GM10847 (cell line): Measurements from ENCODE around the gene COL1A1.

Experiments
- POLR2A ChIP-seq: IDR thresholded peaks from 2 replicates; pipeline ENCODE4 v1.6.1; 2011; ENCODE audit not compliant: insufficient read length; ENCODE audit errors: extremely low read depth

Gene COL1A1

GRCh38 chr17:50196036-50196435 lies 5.4 kb downstream of the COL1A1 start:
- TF ChIP-seq POLR2A: no peak

DNA sequence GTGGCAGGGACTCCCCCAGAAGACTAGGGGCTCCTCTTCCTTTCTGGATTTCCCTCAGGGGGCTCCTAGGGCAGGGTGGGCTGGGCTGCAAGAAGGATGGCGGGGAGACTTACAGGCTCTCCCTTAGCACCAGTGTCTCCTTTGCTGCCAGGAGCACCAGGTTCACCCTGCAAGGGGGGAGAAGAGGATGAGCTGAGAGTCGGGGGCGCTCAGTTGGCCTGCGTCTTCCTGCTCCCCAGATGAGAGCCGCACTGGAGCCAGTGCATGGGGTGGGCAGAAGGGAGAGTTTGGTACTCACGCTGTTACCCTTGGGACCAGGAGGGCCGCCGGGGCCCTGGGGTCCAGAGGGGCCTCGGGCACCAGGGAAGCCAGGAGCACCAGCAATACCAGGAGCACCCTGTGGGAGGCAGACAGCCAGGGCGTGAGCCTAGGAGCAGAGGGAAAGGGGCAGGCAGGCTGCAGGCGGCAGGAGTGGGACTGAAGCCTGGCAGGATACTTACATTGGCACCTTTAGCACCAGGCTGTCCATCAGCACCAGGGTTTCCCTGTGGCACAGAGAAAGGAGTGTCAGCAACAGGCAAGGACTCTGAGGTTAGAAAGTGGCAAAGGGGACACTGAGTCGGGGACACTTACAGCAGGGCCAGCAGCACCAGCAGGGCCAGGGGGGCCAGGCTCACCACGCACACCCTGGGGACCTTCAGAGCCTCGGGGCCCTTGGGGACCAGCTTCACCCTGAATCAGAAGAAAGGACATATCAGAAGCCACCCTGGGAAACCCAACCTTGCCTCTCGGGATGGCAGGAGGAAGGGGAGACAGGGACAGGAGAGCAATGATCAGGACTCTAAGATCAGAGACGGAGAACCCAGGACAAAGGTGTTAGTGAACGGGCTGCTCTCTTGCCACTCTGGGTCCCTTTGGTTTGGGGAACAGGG lies 6.2 kb downstream of the COL1A1 start:
- TF ChIP-seq POLR2A: no peak

GRCh38 chr17:50194140-50194933 lies 7.1 kb downstream of the COL1A1 start:
- no peak for TF ChIP-seq POLR2A

DNA sequence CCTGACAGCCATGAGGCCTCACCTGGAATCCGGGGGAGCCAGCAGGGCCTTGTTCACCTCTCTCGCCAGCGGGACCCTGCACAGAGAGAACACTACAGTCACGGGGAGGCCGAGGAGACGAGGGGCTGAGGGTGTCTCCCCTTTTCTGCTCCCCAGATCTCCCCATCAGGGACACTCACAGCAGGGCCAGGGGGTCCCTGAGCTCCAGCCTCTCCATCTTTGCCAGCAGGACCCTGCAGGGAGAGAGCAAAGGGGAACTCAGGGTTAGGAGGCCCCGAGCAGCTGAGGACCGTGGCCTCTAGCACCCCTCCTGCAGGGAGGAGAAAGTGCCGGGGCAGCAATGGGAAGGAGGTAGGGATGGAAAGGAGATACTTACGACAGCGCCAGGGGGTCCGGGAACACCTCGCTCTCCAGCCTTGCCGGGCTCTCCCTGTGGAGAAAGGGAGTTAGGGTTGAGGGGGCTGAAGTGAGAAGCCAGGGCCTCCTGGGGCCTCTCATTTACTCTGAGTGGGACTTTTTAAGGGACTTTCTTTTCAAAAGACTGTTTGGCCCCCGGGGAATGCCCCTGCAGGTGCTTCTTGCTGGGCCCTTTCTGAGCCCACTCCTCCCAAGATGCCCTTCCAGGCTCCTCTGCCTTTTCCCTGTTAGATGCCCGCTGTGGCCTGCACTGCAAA lies 8.7 kb downstream of the COL1A1 start:
- no peak for TF ChIP-seq POLR2A

GRCh38 chr17:50192144-50192617 lies 9.2 kb downstream of the COL1A1 start:
- no peak for TF ChIP-seq POLR2A

DNA sequence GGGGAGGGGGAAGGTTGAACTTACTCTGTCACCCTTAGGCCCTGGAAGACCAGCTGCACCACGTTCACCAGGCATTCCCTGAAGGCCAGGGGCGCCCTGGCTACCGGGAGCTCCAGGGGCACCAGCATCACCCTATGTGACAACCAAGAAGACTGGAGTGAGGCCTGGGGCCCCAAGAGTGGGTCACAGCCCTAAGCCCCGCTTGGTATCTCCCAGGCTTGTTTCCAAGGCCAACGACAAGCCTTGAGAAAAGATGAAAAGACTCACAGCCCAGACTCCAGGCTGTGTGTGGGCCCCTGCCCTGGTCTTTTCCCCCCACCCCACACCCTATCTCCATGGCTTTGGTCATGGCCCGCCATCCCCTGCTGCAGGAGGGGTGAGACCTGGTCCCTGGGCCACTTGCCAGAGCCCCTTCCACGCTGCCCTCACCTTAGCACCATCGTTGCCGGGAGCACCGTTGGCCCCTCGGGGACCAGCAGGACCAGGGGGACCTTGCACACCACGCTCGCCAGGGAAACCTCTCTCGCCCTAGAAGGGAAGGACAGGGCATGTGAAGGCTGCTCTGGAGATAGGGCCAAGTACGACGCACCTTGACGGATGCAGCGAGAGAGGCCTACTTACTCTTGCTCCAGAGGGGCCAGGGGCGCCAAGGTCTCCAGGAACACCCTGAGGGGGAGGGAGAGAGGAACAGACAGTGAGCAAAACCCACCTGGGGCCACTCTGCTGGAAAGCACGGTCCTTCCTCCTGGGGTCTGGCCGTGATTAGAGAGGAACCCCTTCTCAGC lies 9.9 kb downstream of the COL1A1 start:
- TF ChIP-seq POLR2A: no peak

DNA sequence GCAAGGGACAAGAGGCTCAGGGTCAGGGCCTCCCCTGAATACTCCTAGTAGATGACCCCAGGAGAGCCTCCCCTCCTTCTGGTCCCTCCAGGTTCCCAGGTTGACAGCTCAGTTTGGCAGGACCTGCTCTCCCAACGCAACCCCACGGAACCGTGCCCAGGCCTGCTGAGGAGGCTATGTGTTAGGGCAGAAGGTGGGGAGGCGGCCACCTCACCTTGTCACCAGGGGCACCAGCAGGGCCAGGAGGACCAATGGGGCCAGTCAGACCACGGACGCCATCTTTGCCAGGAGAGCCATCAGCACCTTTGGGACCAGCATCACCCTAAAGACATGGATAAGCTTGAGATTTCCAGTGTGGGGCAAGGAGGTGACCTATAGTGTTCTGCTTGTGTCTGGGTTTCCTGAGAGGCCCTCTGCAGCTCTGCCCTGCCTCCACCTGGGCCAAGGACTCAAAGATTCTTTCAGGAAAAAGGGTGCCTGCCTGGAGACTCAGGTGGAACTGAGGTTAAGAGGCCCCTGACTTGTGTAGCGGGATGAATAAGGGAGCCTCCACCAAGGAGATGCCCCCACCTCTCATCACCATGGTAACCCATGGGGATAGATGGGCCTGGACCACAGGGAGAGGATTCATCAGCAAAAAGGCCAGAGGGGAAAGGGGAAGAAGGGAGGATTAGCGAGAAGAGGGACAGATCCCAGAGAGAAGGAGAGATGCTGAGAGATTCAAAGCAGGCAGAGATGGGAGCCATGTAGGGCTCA lies 10.7 kb downstream of the COL1A1 start:
- TF ChIP-seq POLR2A: no peak

GRCh38 chr17:50190293-50190602 lies 11.2 kb downstream of the COL1A1 start:
- TF ChIP-seq POLR2A: no peak

DNA sequence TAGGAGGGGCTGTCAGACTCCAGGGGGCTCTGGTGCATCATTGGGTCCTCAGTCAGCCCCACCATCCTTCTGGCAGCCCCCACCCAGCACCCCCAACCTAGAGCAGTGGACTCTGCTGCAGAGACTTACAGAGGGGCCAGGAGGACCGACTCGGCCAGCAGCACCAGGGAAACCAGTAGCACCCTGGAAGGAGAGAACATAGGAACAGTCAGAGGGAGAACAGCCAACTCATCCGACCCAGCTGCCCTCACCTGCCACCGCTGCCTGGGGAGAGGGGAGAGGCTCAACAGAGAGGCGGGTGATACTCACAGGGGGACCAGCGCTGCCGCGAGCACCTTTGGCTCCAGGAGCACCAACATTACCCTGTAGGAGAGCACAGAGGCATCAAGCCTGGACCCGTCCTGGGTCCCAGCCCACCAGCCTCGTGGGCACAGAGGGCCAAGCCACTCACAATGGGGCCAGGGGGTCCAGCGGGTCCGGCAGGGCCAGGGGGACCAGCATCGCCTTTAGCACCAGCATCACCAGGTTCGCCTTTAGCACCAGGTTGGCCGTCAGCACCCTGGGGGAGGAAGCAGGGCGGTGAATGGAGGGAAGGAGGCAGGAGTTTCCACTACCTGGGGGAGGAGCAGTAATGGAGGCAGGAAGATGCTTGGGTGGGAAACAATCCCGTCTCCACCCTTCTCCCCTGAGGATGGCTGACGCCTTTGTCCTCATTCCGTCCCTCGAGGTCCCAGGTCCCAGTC lies 11.7 kb downstream of the COL1A1 start:
- TF ChIP-seq POLR2A: no peak

GRCh38 chr17:50188921-50189549 lies 12.4 kb downstream of the COL1A1 start:
- TF ChIP-seq POLR2A: no peak

GRCh38 chr17:50188531-50188920 lies 12.9 kb downstream of the COL1A1 start:
- no peak for TF ChIP-seq POLR2A

- TF ChIP-seq POLR2A: no peak
Observed at GRCh38 chr17:50187751-50188530, 13.5 kb downstream of the COL1A1 start.

GRCh38 chr17:50187394-50187725 lies 14.1 kb downstream of the COL1A1 start:
- no peak for TF ChIP-seq POLR2A
